Upper lobe of left lung (tissue), 6 donors: Measurements from ENCODE around the gene QDPR. TPM values are rescaled to one million over a fixed set of nuclear protein-coding genes. Genes with fewer than 3 reads are reported as not detected.

Experiments
- ATAC-seq, 2 donors: fragments of 200-7000 bp; cut with Tn5 transposase; one replicate each; pipeline ENCODE4 v1.9.1; 2022; ENCODE audit warnings: mild to moderate bottlenecking in 2 of 2, moderate library complexity in 2 of 2; ENCODE audit not compliant: low FRiP score in 2 of 2
- DNase-seq, 2 donors: peaks; one replicate each; pipeline ENCODE4 v3.0.0-alpha.2; 2019 to 2020
- H3K27ac ChIP-seq, 4 donors: fragments of 200-600 bp; sonication (generic); one replicate each; pipeline ENCODE4 v1.5.1; 2016 to 2019
- H3K27me3 ChIP-seq, 4 donors: fragments of 200-600 bp; sonication (generic); one replicate each; pipeline ENCODE4 v1.5.1; 2017 to 2019
- H3K36me3 ChIP-seq, 4 donors: fragments of 200-600 bp; sonication (generic); one replicate each; pipeline ENCODE4 v1.5.1; 2016 to 2019
- H3K4me1 ChIP-seq, 4 donors: fragments of 200-600 bp; sonication (generic); one replicate each; pipeline ENCODE4 v1.5.1; 2018 to 2019
- H3K4me3 ChIP-seq, 4 donors: fragments of 200-600 bp; sonication (generic); one replicate each; pipeline ENCODE4 v1.5.1; 2017 to 2019; ENCODE audit warnings: mild to moderate bottlenecking in 2 of 4, moderate library complexity in 1 of 4
- H3K9me3 ChIP-seq, 4 donors: fragments of 200-600 bp; sonication (generic); one replicate each; pipeline ENCODE4 v1.5.1; 2018 to 2019
- CTCF ChIP-seq, 6 experiments: fragments of 450-650 bp in 4 of 6; fragments of 200-600 bp in 2 of 6; sonication (generic) in 2 of 6; IDR thresholded peaks; one replicate each; pipeline ENCODE4 v1.5.1; 2016 to 2019; ENCODE audit warnings: antibody characterized with exemption in 6 of 6
- EP300 ChIP-seq, 4 donors: sonication (generic); formaldehyde crosslinking; IDR thresholded peaks; one replicate each; pipeline ENCODE4 v1.5.1; 2017; ENCODE audit warnings: antibody characterized with exemption in 4 of 4, control low read depth in 2 of 4
- POLR2A ChIP-seq, 4 donors: fragments of 450-650 bp; IDR thresholded peaks; one replicate each; pipeline ENCODE4 v1.5.1; 2016 to 2017; ENCODE audit warnings: antibody characterized with exemption in 4 of 4, mild to moderate bottlenecking in 2 of 4
- POLR2AphosphoS5 ChIP-seq, 2 donors: sonication (generic); formaldehyde crosslinking; IDR thresholded peaks; one replicate each; pipeline ENCODE4 v1.5.1; 2017; ENCODE audit warnings: antibody characterized with exemption in 2 of 2
- WGBS, 2 donors: methylation state at CpG; one replicate each; pipeline ENCODE4 v1.1.5; 2017 to 2018; 5-methylcytosine and 5-hydroxymethylcytosine counted together
- total RNA-seq, 6 donors: library from RNA; depleted of rRNA in 4 of 6; stranded (reverse); fragments of >200 nt in 4 of 6; gene quantifications; one replicate each; pipeline versions ENCODE4 v1.1.0 to v1.2.1, GENCODE V29; 2016 to 2021
- donor health status: DM: no; HTN: no; CAD: no; lungs with moderate emphysema.
- donor health status: DM: no; HTN: yes; CAD: no; lungs with severe emphysema.

Gene QDPR
- total RNA-seq, 6 donors from 2014 or later, result 16.3 to 48.4 (median 22.7) TPM

GRCh38 chr4:17531538-17532285 lies 19.8 kb upstream of the QDPR start:
- 52 to 83% methylated on average over 7 to 8 of the region's 8 CpGs for WGBS, 2 donors
- DNase-seq (no peak), ATAC-seq (no peak)
- no peaks in the 10 kb centered on the region for H3K9me3 ChIP-seq
- H3K4me1 ChIP-seq, result peaks cover 0 to 4% (median 1%) of the 10 kb centered on the region in 4 donors
- no peaks in the 10 kb centered on the region for H3K27me3 ChIP-seq
- H3K36me3 ChIP-seq, result no peaks in the 10 kb centered on the region
- H3K27ac ChIP-seq, result peak overlapping the region in 1 of 4 donors; percentile 64
- no peak overlapping the region for H3K4me3 ChIP-seq
- TF ChIP-seq CTCF (IDR thresholded peaks at IDR 0.05), result no peak
- TF ChIP-seq POLR2A (IDR thresholded peaks at IDR 0.05), result no peak
- no peak for TF ChIP-seq EP300 (IDR thresholded peaks at IDR 0.05)
- no peak for TF ChIP-seq POLR2AphosphoS5 (IDR thresholded peaks at IDR 0.05)

- Histone ChIP-seq H3K4me3 (no peak overlapping the region), H3K27ac (no peak overlapping the region)
- no peak for DNase-seq
These were observed 16.8 kb upstream of the QDPR start for GRCh38 chr4:17528551-17529165.

GRCh38 chr4:17526695-17527477 lies 15.0 kb upstream of the QDPR start:
- ATAC-seq (no peak), DNase-seq (peak in 1 of 2 donors; percentile 30)
- Histone ChIP-seq H3K27ac (no peak overlapping the region), H3K9me3 (no peaks in the 10 kb centered on the region), H3K4me3 (no peak overlapping the region), H3K36me3 (no peaks in the 10 kb centered on the region), H3K27me3 (no peaks in the 10 kb centered on the region), H3K4me1 (peaks cover 0 to 4% (median 1%) of the 10 kb centered on the region in 4 donors)
- TF ChIP-seq POLR2A (IDR thresholded peaks at IDR 0.05), result no peak
- no peak for TF ChIP-seq POLR2AphosphoS5 (IDR thresholded peaks at IDR 0.05)
- no peak for TF ChIP-seq CTCF (IDR thresholded peaks at IDR 0.05)
- TF ChIP-seq EP300 (IDR thresholded peaks at IDR 0.05), result no peak
- WGBS, 2 donors, result 85 to 88% methylated on average over 27 of the region's 27 CpGs

More at GRCh38 chr4:17528551-17529165, 16.8 kb upstream of the QDPR start:
- Histone ChIP-seq H3K36me3 (no peaks in the 10 kb centered on the region), H3K9me3 (no peaks in the 10 kb centered on the region), H3K27me3 (no peaks in the 10 kb centered on the region), H3K4me1 (peaks cover 0 to 4% (median 1%) of the 10 kb centered on the region in 4 donors)
- no peak for TF ChIP-seq EP300 (IDR thresholded peaks at IDR 0.05)
- no peak for TF ChIP-seq POLR2A (IDR thresholded peaks at IDR 0.05)
- no peak for TF ChIP-seq CTCF (IDR thresholded peaks at IDR 0.05)
- TF ChIP-seq POLR2AphosphoS5 (IDR thresholded peaks at IDR 0.05), result no peak
- WGBS, 2 donors, result 90 to 94% methylated on average over 10 of the region's 10 CpGs
- ATAC-seq, result no peak

GRCh38 chr4:17523662-17524061 lies 11.8 kb upstream of the QDPR start:
- no peak overlapping the region for H3K4me3 ChIP-seq
- 26 to 33% methylated on average over 1 to 2 of the region's 2 CpGs for WGBS, 2 donors
- TF ChIP-seq POLR2AphosphoS5 (IDR thresholded peaks at IDR 0.05), result no peak

DNA sequence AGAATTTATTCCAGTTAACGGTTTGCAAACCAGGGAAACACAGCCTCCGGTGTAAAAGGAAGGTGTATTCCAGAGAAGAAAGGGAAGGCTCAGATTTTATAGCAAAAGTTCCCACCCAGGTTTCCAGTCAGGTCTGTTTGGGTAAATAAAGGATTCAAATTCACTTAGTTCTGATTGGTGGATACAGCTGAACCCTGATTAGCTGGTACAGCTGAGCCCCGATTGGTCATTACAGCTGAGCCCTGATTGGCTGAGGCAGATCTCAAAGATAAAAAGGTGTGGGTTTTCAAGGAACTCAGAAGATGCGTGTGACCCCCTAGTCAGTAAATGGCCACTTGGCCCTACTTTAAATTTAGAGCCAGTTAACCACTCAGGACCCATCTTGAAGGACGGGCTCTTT lies 9.7 kb upstream of the QDPR start:
- TF ChIP-seq POLR2AphosphoS5 (IDR thresholded peaks at IDR 0.05) (no peak), EP300 (IDR thresholded peaks at IDR 0.05) (no peak), CTCF (IDR thresholded peaks at IDR 0.05) (no peak), POLR2A (IDR thresholded peaks at IDR 0.05) (no peak)
- 86 to 89% methylated on average over 5 of the region's 5 CpGs for WGBS, 2 donors
- H3K9me3 ChIP-seq, result no peaks in the 10 kb centered on the region
- no peaks in the 10 kb centered on the region for H3K36me3 ChIP-seq
- no peaks in the 10 kb centered on the region for H3K27me3 ChIP-seq
- no peak overlapping the region for H3K4me3 ChIP-seq
- no peaks in the 10 kb centered on the region for H3K4me1 ChIP-seq
- no peak for ATAC-seq
- no peak for DNase-seq
- no peak overlapping the region for H3K27ac ChIP-seq

More at GRCh38 chr4:17523662-17524061, 11.8 kb upstream of the QDPR start:
- Histone ChIP-seq H3K27me3 (no peaks in the 10 kb centered on the region), H3K4me1 (no peaks in the 10 kb centered on the region), H3K9me3 (no peaks in the 10 kb centered on the region), H3K36me3 (no peaks in the 10 kb centered on the region), H3K27ac (no peak overlapping the region)
- ATAC-seq (no peak), DNase-seq (no peak)
